Smooth muscle cell (in vitro differentiated cells): ENCODE results near the gene CSAD. TPM values are rescaled to one million over a fixed set of nuclear protein-coding genes. Genes with fewer than 3 reads are reported as not detected.

Experiments
- DNase-seq: peaks from one replicate; lab custom pipeline; 2025; ENCODE audit not compliant: unreplicated experiment; lab: John Stamatoyannopoulos, UW
- H2AFZ ChIP-seq: fragments of 200-600 bp; sonication (generic); 2 replicates; pipeline ENCODE4 v1.6.0; 2016; ENCODE audit warnings: antibody characterized with exemption, low read depth, mild to moderate bottlenecking
- H3F3A ChIP-seq: fragments of 200-600 bp; sonication (generic); 2 replicates; pipeline ENCODE4 v1.6.0; 2017; ENCODE audit warnings: antibody characterized with exemption, low read depth
- H3K27ac ChIP-seq: fragments of 200-600 bp; sonication (generic); 2 replicates; pipeline ENCODE4 v1.5.1; 2016; ENCODE audit warnings: low read depth, mild to moderate bottlenecking
- H3K27me3 ChIP-seq: fragments of 200-600 bp; sonication (generic); 2 replicates; pipeline ENCODE4 v1.6.1; 2016; ENCODE audit warnings: low read depth, mild to moderate bottlenecking
- H3K36me3 ChIP-seq: fragments of 200-600 bp; sonication (generic); 2 replicates; pipeline ENCODE4 v1.5.1; 2016; ENCODE audit warnings: low read depth
- H3K4me1 ChIP-seq: fragments of 200-600 bp; sonication (generic); 2 replicates; pipeline ENCODE4 v1.5.1; 2016; ENCODE audit warnings: low read depth
- H3K4me2 ChIP-seq: fragments of 200-600 bp; sonication (generic); 2 replicates; pipeline ENCODE4 v1.6.0; 2016; ENCODE audit warnings: mild to moderate bottlenecking
- H3K4me3 ChIP-seq: fragments of 200-600 bp; sonication (generic); 2 replicates; pipeline ENCODE4 v1.5.1; 2016; ENCODE audit warnings: mild to moderate bottlenecking
- H3K79me2 ChIP-seq: fragments of 200-600 bp; sonication (generic); 2 replicates; pipeline ENCODE4 v1.6.0; 2016; ENCODE audit warnings: low read depth, mild to moderate bottlenecking
- H3K9ac ChIP-seq: fragments of 200-600 bp; sonication (generic); 2 replicates; pipeline ENCODE4 v1.6.0; 2016; ENCODE audit warnings: low read depth
- H3K9me3 ChIP-seq: fragments of 200-600 bp; sonication (generic); replicated peaks from 2 replicates; pipeline ENCODE4 v1.5.1; 2016; ENCODE audit warnings: low read depth
- H4K20me1 ChIP-seq: fragments of 200-600 bp; sonication (generic); 2 replicates; pipeline ENCODE4 v1.6.0; 2016; ENCODE audit warnings: low read depth
- WGBS: methylation state at CpG from one replicate; pipeline ENCODE4 v1.1.7; 2016; ENCODE audit warnings: low lambda C conversion rate; 5-methylcytosine and 5-hydroxymethylcytosine counted together
- polyA plus RNA-seq: library from polyadenylated mRNA; unstranded; fragments of >200 nt; fragmentation: Nextera tagmentation; extraction: Ambion mirVana; gene quantifications from 2 replicates; pipeline ENCODE4 v1.2.1, GENCODE V29; 2016
- total RNA-seq: library from RNA; depleted of rRNA; stranded (reverse); fragments of >200 nt; gene quantifications from 2 replicates; pipeline ENCODE4 v1.2.3, GENCODE V29; 2014
- TF ChIP-seq, protein P1 (sequence below): fragments of 200-600 bp; sonication (generic); IDR thresholded peaks from 2 replicates; pipeline ENCODE4 v1.5.1; 2017; ENCODE audit warnings: borderline replicate concordance, mild to moderate bottlenecking, antibody characterized with exemption; ENCODE audit not compliant: insufficient read depth, poor library complexity, severe bottlenecking

Gene CSAD
- total and polyA plus RNA-seq, 2 experiments from 2014 or later, result 4.8 to 10.6 TPM

DNA sequence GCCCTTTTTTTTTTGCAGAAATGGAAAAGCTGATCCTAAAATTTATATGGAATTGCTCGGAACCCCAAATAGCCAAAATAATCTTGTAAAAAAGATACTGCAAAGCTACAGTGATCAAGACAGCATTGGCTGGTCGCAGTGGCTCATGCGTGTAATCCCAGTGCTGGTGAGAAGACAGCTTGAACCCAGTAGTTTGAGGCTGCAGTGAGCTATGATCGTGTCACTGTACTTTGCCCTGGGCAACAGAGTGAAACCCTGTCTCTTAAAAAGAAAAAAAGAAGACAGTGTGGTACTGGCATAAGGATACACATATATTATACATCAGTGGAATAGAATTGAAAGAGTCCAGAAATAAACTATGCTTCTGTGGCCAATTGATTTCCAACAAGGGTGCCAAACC, 20.9 kb upstream of the CSAD start:
- no peaks in the 10 kb centered on the region for H4K20me1 ChIP-seq
- no peaks in the 10 kb centered on the region for H3K4me1 ChIP-seq
- no peak overlapping the region for H3K9ac ChIP-seq
- H3K9me3 ChIP-seq, result no peaks in the 10 kb centered on the region
- no peaks in the 10 kb centered on the region for H3K36me3 ChIP-seq
- H3K4me2 ChIP-seq, result peak overlapping the region; percentile 48
- 82% methylated on average over 4 of the region's 4 CpGs for WGBS
- no peak for DNase-seq
- no peak overlapping the region for H3K27ac ChIP-seq
- H3F3A ChIP-seq, result peaks cover 27% of the 10 kb centered on the region
- H3K27me3 ChIP-seq, result peaks cover 8% of the 10 kb centered on the region
- H3K79me2 ChIP-seq, result no peaks in the 10 kb centered on the region
- H3K4me3 ChIP-seq, result no peak overlapping the region
- TF ChIP-seq, protein P1, sequence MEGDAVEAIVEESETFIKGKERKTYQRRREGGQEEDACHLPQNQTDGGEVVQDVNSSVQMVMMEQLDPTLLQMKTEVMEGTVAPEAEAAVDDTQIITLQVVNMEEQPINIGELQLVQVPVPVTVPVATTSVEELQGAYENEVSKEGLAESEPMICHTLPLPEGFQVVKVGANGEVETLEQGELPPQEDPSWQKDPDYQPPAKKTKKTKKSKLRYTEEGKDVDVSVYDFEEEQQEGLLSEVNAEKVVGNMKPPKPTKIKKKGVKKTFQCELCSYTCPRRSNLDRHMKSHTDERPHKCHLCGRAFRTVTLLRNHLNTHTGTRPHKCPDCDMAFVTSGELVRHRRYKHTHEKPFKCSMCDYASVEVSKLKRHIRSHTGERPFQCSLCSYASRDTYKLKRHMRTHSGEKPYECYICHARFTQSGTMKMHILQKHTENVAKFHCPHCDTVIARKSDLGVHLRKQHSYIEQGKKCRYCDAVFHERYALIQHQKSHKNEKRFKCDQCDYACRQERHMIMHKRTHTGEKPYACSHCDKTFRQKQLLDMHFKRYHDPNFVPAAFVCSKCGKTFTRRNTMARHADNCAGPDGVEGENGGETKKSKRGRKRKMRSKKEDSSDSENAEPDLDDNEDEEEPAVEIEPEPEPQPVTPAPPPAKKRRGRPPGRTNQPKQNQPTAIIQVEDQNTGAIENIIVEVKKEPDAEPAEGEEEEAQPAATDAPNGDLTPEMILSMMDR, result no peak
- no peak overlapping the region for H2AFZ ChIP-seq

DNA sequence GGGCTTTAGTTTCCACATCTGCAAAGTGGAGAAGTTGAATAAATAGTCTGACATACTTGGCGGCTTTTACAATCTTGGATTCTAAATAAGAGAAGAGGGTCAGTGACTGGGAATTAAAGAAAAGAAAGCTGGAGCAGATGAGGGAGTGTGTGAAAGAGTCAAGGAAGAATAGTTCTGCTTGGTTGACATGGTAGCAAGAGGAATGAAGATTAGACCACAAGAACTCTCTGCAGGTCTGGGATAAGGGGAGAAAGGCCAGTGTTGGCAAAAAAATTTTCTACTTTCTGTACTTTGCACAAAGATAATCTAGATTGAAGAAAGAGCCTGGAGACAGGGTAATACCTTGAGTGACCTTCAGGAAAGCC, 20.4 kb upstream of the CSAD start:
- peak overlapping the region; percentile 48 for H3K4me2 ChIP-seq
- no peaks in the 10 kb centered on the region for H3K9me3 ChIP-seq
- 43% methylated on average over 1 of the region's 1 CpG for WGBS
- no peaks in the 10 kb centered on the region for H3K36me3 ChIP-seq
- no peak overlapping the region for H3K4me3 ChIP-seq
- no peaks in the 10 kb centered on the region for H3K4me1 ChIP-seq
- peaks cover 8% of the 10 kb centered on the region for H3K27me3 ChIP-seq
- no peak overlapping the region for H3K9ac ChIP-seq
- no peaks in the 10 kb centered on the region for H4K20me1 ChIP-seq
- H2AFZ ChIP-seq, result no peak overlapping the region
- peaks cover 22% of the 10 kb centered on the region for H3F3A ChIP-seq
- H3K79me2 ChIP-seq, result no peaks in the 10 kb centered on the region
- no peak for DNase-seq
- TF ChIP-seq, protein P1, result no peak
- H3K27ac ChIP-seq, result peak overlapping the region; percentile 59

DNA sequence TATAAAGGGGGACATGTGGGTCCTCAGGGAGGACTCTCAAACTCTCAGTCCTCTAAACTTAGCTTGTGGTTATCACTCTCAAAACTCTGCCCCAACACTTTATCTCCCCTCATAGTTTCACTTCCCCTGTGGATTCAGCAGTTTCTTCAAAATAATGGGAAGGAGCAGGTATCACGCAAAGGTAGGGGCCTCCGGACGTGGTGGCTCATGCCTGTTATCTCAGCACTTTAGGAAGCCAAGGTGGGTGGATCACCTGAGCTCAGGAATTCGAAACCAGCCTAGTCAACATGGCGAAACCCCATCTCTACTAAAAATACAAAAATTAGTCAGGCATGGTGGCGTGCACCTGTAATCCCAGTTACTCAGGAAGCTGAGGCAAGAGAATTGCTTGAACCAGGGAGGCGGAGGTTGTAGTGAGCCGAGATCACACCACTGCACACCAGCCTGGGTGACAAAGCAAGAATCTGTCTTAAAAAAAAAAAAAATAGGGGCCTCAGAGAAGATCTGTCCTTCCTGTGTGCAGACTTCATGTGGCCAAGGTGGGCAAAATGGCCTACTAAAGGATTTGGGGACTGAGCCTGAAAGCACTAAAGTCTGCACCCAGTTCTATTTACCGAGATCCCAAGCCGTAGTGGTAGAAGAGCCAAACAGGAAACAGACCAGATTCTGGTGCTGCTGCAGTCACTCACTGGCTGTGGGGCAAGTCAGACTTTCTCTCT, 19.9 kb upstream of the CSAD start:
- peaks cover 8% of the 10 kb centered on the region for H3K27me3 ChIP-seq
- DNase-seq, result no peak
- no peaks in the 10 kb centered on the region for H3K9me3 ChIP-seq
- TF ChIP-seq, protein P1, result no peak
- no peaks in the 10 kb centered on the region for H3K79me2 ChIP-seq
- H3K4me2 ChIP-seq, result peak overlapping the region; percentile 48
- H4K20me1 ChIP-seq, result no peaks in the 10 kb centered on the region
- peak overlapping the region; percentile 59 for H3K27ac ChIP-seq
- H3K36me3 ChIP-seq, result no peaks in the 10 kb centered on the region
- H3K9ac ChIP-seq, result no peak overlapping the region
- WGBS, result 73% methylated on average over 10 of the region's 10 CpGs
- peaks cover 19% of the 10 kb centered on the region for H3F3A ChIP-seq
- H3K4me3 ChIP-seq, result no peak overlapping the region
- H3K4me1 ChIP-seq, result no peaks in the 10 kb centered on the region
- H2AFZ ChIP-seq, result no peak overlapping the region

DNA sequence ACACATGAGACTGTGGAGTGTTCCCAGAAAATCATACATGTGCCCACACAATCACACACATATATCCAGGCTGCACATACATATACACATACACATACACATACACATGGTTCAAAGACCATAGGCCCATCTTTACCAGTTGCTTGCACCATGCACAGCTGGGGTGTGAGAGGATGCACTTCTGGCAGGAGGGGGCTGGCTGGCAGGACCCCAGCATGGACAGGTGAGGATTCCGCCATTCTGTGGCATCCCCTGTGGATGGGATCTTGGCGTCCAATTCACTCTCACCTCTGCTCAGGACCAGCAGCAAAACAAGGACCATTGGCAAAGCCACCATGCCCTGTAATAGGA, 19.4 kb upstream of the CSAD start:
- H3F3A ChIP-seq, result peaks cover 14% of the 10 kb centered on the region
- H3K79me2 ChIP-seq, result no peaks in the 10 kb centered on the region
- no peak overlapping the region for H2AFZ ChIP-seq
- TF ChIP-seq, protein P1, result no peak
- no peak for DNase-seq
- peaks cover 8% of the 10 kb centered on the region for H3K27me3 ChIP-seq
- no peaks in the 10 kb centered on the region for H3K9me3 ChIP-seq
- H3K4me3 ChIP-seq, result no peak overlapping the region
- no peak overlapping the region for H3K4me2 ChIP-seq
- H3K27ac ChIP-seq, result no peak overlapping the region
- H4K20me1 ChIP-seq, result no peaks in the 10 kb centered on the region
- no peaks in the 10 kb centered on the region for H3K36me3 ChIP-seq
- no peak overlapping the region for H3K9ac ChIP-seq
- 77% methylated on average over 2 of the region's 2 CpGs for WGBS
- no peaks in the 10 kb centered on the region for H3K4me1 ChIP-seq
